ENCODE measurements around the gene NAV2.

GRCh38 chr11:19766810-19767209, 54.2 kb downstream of the NAV2 start:
- no peak for TF ChIP-seq CTCF (IDR thresholded peaks at IDR 0.05; ENCODE audit: poor library complexity, severe bottlenecking)
- no peak for TF ChIP-seq EZH2 (IDR thresholded peaks at IDR 0.05; ENCODE audit: borderline replicate concordance, insufficient read depth, low read length, poor library complexity, severe bottlenecking)

Data from neural cell (in vitro differentiated cells).